Measurements from ENCODE around the gene SLC22A23. TPM values are rescaled to one million over a fixed set of nuclear protein-coding genes. Genes with fewer than 3 reads are reported as not detected.

Gene SLC22A23
- total RNA-seq, 1 experiment from 2014 or later = 38.2 TPM

DNA sequence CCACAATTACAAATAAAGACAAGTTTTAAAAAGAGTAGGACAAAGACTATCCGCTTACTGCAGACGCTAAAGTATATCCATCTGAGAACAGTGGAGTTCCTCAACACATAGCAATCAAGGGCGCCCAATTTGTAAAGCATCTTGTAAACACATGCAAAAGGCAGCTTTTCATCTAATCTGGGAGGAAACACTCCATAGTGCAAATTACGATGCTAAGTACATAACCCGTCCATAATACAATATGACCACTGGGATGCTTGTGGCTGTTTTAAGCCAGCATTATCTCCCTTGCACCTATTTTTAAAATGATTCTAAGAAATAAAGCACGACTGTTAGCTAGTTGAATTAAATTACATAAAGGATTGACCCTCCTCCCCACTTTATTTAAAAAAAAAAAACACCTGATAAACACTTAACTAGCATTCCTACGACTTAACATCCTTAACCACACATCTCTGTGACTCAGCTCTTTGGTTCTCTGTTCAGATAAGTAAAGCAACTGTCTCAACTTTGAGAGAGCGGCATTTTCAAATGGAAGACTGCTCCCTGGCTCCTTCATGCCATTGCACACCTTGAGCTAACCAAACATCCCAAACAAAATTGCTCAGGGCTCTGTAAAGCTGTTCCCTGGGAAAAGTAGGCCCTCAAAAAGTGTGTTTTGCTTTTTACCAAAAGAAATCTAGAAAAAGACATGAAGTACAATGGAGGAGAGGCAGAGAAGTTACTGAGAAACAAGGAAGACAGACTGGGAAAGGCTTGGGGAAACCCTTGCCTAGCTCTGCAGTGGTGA is 14.2 kb downstream of the SLC22A23 start (continued):
- TF ChIP-seq, protein P1, sequence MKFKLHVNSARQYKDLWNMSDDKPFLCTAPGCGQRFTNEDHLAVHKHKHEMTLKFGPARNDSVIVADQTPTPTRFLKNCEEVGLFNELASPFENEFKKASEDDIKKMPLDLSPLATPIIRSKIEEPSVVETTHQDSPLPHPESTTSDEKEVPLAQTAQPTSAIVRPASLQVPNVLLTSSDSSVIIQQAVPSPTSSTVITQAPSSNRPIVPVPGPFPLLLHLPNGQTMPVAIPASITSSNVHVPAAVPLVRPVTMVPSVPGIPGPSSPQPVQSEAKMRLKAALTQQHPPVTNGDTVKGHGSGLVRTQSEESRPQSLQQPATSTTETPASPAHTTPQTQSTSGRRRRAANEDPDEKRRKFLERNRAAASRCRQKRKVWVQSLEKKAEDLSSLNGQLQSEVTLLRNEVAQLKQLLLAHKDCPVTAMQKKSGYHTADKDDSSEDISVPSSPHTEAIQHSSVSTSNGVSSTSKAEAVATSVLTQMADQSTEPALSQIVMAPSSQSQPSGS (CRISPR knock-in tag; IDR thresholded peaks at IDR 0.05; ENCODE audit: borderline replicate concordance, low read depth) = no peak
- no peak for TF ChIP-seq CREB1 (CRISPR knock-in tag; IDR thresholded peaks at IDR 0.05)

DNA sequence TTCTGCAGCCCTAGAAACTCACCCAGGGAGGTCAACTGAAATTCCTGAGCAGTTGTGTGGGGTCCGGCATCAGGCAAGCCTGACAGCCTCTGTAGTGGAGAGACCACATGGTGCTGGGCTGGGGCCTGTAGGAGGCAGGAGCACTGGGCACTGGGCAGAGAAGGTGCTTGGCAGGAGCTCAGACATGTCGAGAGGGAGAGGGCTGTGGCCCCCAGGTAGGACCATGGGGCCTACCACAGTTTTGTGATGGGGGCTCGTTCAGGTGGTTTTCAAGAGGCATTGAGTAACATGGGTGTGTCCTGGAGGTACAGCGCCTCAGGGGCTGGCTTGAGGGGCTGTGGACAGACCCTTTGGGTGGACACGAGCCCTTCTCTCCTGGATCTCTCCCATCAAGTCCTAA is 15.9 kb downstream of the SLC22A23 start:
- peaks cover 9% of the 10 kb centered on the region for H3K9me3 Mint-ChIP-seq
- POLR2A ChIA-PET = interaction anchor here (0.8 kb wide), 1 partner anchor 14 kb away, joined by 4 read pairs; no protein-coding TSS in a partner anchor
- H3K36me3 Mint-ChIP-seq = peaks cover 32% of the 10 kb centered on the region
- TF ChIP-seq, protein P2, sequence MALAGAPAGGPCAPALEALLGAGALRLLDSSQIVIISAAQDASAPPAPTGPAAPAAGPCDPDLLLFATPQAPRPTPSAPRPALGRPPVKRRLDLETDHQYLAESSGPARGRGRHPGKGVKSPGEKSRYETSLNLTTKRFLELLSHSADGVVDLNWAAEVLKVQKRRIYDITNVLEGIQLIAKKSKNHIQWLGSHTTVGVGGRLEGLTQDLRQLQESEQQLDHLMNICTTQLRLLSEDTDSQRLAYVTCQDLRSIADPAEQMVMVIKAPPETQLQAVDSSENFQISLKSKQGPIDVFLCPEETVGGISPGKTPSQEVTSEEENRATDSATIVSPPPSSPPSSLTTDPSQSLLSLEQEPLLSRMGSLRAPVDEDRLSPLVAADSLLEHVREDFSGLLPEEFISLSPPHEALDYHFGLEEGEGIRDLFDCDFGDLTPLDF (CRISPR knock-in tag; IDR thresholded peaks at IDR 0.05) = no peak
- TF ChIP-seq, protein P1 (CRISPR knock-in tag; IDR thresholded peaks at IDR 0.05; ENCODE audit: borderline replicate concordance, low read depth) = no peak
- TF ChIP-seq, protein P3, sequence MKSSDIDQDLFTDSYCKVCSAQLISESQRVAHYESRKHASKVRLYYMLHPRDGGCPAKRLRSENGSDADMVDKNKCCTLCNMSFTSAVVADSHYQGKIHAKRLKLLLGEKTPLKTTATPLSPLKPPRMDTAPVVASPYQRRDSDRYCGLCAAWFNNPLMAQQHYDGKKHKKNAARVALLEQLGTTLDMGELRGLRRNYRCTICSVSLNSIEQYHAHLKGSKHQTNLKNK (CRISPR knock-in tag; IDR thresholded peaks at IDR 0.05) = no peak
- no peak for TF ChIP-seq CREB1 (CRISPR knock-in tag; IDR thresholded peaks at IDR 0.05)
- TF ChIP-seq, protein P4, sequence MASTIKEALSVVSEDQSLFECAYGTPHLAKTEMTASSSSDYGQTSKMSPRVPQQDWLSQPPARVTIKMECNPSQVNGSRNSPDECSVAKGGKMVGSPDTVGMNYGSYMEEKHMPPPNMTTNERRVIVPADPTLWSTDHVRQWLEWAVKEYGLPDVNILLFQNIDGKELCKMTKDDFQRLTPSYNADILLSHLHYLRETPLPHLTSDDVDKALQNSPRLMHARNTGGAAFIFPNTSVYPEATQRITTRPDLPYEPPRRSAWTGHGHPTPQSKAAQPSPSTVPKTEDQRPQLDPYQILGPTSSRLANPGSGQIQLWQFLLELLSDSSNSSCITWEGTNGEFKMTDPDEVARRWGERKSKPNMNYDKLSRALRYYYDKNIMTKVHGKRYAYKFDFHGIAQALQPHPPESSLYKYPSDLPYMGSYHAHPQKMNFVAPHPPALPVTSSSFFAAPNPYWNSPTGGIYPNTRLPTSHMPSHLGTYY (CRISPR knock-in tag; IDR thresholded peaks at IDR 0.05) = no peak
- no peak for TF ChIP-seq CREM (CRISPR knock-in tag; IDR thresholded peaks at IDR 0.05)
- no peak for TF ChIP-seq NFYB (CRISPR knock-in tag; conservative IDR thresholded peaks at IDR 0.05; ENCODE audit: low read depth)
- TF ChIP-seq ZNF138 (CRISPR knock-in tag; conservative IDR thresholded peaks at IDR 0.05) = no peak
- TF ChIP-seq TCF7 (CRISPR knock-in tag; IDR thresholded peaks at IDR 0.05; ENCODE audit: low read depth) = no peak
- TF ChIP-seq, protein P5, sequence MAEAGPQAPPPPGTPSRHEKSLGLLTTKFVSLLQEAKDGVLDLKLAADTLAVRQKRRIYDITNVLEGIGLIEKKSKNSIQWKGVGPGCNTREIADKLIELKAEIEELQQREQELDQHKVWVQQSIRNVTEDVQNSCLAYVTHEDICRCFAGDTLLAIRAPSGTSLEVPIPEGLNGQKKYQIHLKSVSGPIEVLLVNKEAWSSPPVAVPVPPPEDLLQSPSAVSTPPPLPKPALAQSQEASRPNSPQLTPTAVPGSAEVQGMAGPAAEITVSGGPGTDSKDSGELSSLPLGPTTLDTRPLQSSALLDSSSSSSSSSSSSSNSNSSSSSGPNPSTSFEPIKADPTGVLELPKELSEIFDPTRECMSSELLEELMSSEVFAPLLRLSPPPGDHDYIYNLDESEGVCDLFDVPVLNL (CRISPR knock-in tag; IDR thresholded peaks at IDR 0.05; ENCODE audit: borderline replicate concordance, low read depth) = no peak
- TF ChIP-seq JUN (CRISPR knock-in tag; IDR thresholded peaks at IDR 0.05) = no peak
- TF ChIP-seq EMX1 (CRISPR knock-in tag; IDR thresholded peaks at IDR 0.05) = no peak
- TF ChIP-seq, protein P6, sequence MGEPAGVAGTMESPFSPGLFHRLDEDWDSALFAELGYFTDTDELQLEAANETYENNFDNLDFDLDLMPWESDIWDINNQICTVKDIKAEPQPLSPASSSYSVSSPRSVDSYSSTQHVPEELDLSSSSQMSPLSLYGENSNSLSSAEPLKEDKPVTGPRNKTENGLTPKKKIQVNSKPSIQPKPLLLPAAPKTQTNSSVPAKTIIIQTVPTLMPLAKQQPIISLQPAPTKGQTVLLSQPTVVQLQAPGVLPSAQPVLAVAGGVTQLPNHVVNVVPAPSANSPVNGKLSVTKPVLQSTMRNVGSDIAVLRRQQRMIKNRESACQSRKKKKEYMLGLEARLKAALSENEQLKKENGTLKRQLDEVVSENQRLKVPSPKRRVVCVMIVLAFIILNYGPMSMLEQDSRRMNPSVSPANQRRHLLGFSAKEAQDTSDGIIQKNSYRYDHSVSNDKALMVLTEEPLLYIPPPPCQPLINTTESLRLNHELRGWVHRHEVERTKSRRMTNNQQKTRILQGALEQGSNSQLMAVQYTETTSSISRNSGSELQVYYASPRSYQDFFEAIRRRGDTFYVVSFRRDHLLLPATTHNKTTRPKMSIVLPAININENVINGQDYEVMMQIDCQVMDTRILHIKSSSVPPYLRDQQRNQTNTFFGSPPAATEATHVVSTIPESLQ (CRISPR knock-in tag; IDR thresholded peaks at IDR 0.05) = no peak
- TF ChIP-seq, protein P7, sequence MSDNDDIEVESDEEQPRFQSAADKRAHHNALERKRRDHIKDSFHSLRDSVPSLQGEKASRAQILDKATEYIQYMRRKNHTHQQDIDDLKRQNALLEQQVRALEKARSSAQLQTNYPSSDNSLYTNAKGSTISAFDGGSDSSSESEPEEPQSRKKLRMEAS (CRISPR knock-in tag; IDR thresholded peaks at IDR 0.05) = no peak
- TF ChIP-seq, protein P8, sequence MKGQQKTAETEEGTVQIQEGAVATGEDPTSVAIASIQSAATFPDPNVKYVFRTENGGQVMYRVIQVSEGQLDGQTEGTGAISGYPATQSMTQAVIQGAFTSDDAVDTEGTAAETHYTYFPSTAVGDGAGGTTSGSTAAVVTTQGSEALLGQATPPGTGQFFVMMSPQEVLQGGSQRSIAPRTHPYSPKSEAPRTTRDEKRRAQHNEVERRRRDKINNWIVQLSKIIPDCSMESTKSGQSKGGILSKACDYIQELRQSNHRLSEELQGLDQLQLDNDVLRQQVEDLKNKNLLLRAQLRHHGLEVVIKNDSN (CRISPR knock-in tag; IDR thresholded peaks at IDR 0.05) = no peak
- no peak for TF ChIP-seq TEAD4 (CRISPR knock-in tag; IDR thresholded peaks at IDR 0.05)
- H3K27ac Mint-ChIP-seq = no peak overlapping the region
- CTCF ChIA-PET = interaction anchor here (0.8 kb wide), 1 partner anchor 26 kb away, joined by 3 read pairs; no protein-coding TSS in a partner anchor
- no peaks in the 10 kb centered on the region for H3K27me3 Mint-ChIP-seq (ENCODE audit: low read depth)
- peaks cover 64% of the 10 kb centered on the region for H3K4me1 Mint-ChIP-seq
- H3K4me3 Mint-ChIP-seq = no peak overlapping the region
- DNase-seq (ENCODE audit: low spot score) (no peak), ATAC-seq (no peak)
